Body of pancreas (tissue), 4 donors: ENCODE results near the gene ZNF133.
"Not testable (repeated sequence)": the region's sequence is repeated elsewhere in the genome, so short reads cannot be mapped to it uniquely, and the experiment has no call there.

ENCODE experiments used
- CTCF ChIP-seq, 7 experiments: fragments of 450-650 bp in 4 of 7; fragments of 200-600 bp in 3 of 7; sonication (generic) in 3 of 7; IDR thresholded peaks; one replicate each; pipeline ENCODE4 v1.5.1; 2016 to 2019; ENCODE audit warnings: antibody characterized with exemption in 7 of 7
- POLR2A ChIP-seq, 3 donors: fragments of 450-650 bp; IDR thresholded peaks; one replicate each; pipeline ENCODE4 v1.6.1; 2016; ENCODE audit warnings: antibody characterized with exemption in 3 of 3, mild to moderate bottlenecking in 2 of 3

- not testable (repeated sequence) for TF ChIP-seq CTCF, POLR2A (IDR thresholded peaks at IDR 0.05)
Observed at GRCh38 chr20:18349749-18350148, 61.4 kb downstream of the ZNF133 start.
